ENCODE results near the gene CHID1.

DNA sequence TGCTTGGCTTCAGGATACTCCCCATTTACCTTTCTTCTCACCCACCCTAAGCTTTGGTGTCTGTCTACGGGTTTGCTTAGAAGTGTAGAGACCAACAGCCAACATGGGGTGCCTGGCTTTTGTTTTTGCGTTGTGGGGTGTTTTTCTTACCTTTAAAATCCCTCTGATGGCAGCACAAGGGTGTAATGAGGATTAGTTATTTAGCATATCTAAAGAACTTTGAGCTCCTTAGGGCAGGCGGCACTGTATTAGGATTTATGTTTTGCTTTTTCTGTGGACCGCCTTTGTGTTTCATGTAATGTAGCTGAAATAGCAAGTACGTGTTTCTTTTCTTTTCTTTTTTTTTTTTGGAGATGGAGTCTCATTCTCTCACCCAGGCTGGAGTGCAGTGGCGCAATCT, 23.9 kb upstream of the CHID1 start:
- TF ChIP-seq, protein P1, sequence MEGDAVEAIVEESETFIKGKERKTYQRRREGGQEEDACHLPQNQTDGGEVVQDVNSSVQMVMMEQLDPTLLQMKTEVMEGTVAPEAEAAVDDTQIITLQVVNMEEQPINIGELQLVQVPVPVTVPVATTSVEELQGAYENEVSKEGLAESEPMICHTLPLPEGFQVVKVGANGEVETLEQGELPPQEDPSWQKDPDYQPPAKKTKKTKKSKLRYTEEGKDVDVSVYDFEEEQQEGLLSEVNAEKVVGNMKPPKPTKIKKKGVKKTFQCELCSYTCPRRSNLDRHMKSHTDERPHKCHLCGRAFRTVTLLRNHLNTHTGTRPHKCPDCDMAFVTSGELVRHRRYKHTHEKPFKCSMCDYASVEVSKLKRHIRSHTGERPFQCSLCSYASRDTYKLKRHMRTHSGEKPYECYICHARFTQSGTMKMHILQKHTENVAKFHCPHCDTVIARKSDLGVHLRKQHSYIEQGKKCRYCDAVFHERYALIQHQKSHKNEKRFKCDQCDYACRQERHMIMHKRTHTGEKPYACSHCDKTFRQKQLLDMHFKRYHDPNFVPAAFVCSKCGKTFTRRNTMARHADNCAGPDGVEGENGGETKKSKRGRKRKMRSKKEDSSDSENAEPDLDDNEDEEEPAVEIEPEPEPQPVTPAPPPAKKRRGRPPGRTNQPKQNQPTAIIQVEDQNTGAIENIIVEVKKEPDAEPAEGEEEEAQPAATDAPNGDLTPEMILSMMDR (conservative IDR thresholded peaks at IDR 0.05; ENCODE audit: low read length): no peak
- no peak for TF ChIP-seq EZH2phosphoT487 (IDR thresholded peaks at IDR 0.05; ENCODE audit: borderline replicate concordance, low read depth, low read length)

Data from OCI-LY7 (cell line).